BE2C (cell line): ENCODE measurements around the gene ALDH3A2.

Experiments used
- DNase-seq: peaks from one replicate; pipeline ENCODE4 v3.0.0-alpha.2; 2020
- H3K27me3 ChIP-seq: fragments of 250-450 bp; sonication (Bioruptor Pico); 2 replicates; pipeline ENCODE4 v1.5.1; 2020; ENCODE audit warnings: mild to moderate bottlenecking
- H3K36me3 ChIP-seq: fragments of 250-450 bp; sonication (Bioruptor Pico); 2 replicates; pipeline ENCODE4 v1.5.1; 2020; ENCODE audit warnings: mild to moderate bottlenecking
- H3K4me1 ChIP-seq: fragments of 250-450 bp; sonication (Bioruptor Pico); 2 replicates; pipeline ENCODE4 v1.5.1; 2020
- H3K4me3 ChIP-seq: 2 replicates; pipeline ENCODE4 v1.5.1; 2011; ENCODE audit warnings: low read depth, low read length
- H3K9me3 ChIP-seq: fragments of 250-450 bp; sonication (Bioruptor Pico); 2 replicates; pipeline ENCODE4 v1.5.1; 2020
- CTCF ChIP-seq: IDR thresholded peaks from 2 replicates; pipeline ENCODE4 v1.5.1; 2012; ENCODE audit warnings: mild to moderate bottlenecking, low read depth, low read length

ALDH3A2 gene

GRCh38 chr17:19703828-19704613, 55.5 kb downstream of the ALDH3A2 start:
- H3K9me3 ChIP-seq: no peaks in the 10 kb centered on the region
- DNase-seq: no peak
- H3K4me1 ChIP-seq: no peaks in the 10 kb centered on the region
- no peaks in the 10 kb centered on the region for H3K27me3 ChIP-seq
- no peak overlapping the region for H3K4me3 ChIP-seq
- TF ChIP-seq CTCF: no peak
- H3K36me3 ChIP-seq: no peaks in the 10 kb centered on the region

GRCh38 chr17:19705201-19705600, 56.6 kb downstream of the ALDH3A2 start:
- Histone ChIP-seq H3K27me3 (no peaks in the 10 kb centered on the region), H3K36me3 (no peaks in the 10 kb centered on the region), H3K9me3 (no peaks in the 10 kb centered on the region), H3K4me3 (no peak overlapping the region), H3K4me1 (no peaks in the 10 kb centered on the region)
- no peak for DNase-seq
- TF ChIP-seq CTCF: no peak

GRCh38 chr17:19705771-19706770, 57.5 kb downstream of the ALDH3A2 start:
- DNase-seq: no peak
- H3K4me3 ChIP-seq: no peak overlapping the region
- no peaks in the 10 kb centered on the region for H3K9me3 ChIP-seq
- no peak for TF ChIP-seq CTCF
- no peaks in the 10 kb centered on the region for H3K4me1 ChIP-seq
- H3K27me3 ChIP-seq: no peaks in the 10 kb centered on the region
- no peaks in the 10 kb centered on the region for H3K36me3 ChIP-seq

GRCh38 chr17:19706791-19707727, 58.5 kb downstream of the ALDH3A2 start:
- no peak for TF ChIP-seq CTCF
- DNase-seq: no peak

GRCh38 chr17:19707728-19708221, 59.2 kb downstream of the ALDH3A2 start:
- Histone ChIP-seq H3K27me3 (no peaks in the 10 kb centered on the region), H3K36me3 (no peaks in the 10 kb centered on the region), H3K4me3 (no peak overlapping the region), H3K4me1 (no peaks in the 10 kb centered on the region), H3K9me3 (no peaks in the 10 kb centered on the region)
- TF ChIP-seq CTCF: no peak
- no peak for DNase-seq

More at GRCh38 chr17:19706791-19707727, 58.5 kb downstream of the ALDH3A2 start:
- H3K4me1 ChIP-seq: no peaks in the 10 kb centered on the region
- no peak overlapping the region for H3K4me3 ChIP-seq
- no peaks in the 10 kb centered on the region for H3K9me3 ChIP-seq
- no peaks in the 10 kb centered on the region for H3K27me3 ChIP-seq
- no peaks in the 10 kb centered on the region for H3K36me3 ChIP-seq
